Measurements from ENCODE around the gene STK11IP.

Gene STK11IP

GRCh38 chr2:219642069-219642454, 44.4 kb downstream of the STK11IP start:
- TF ChIP-seq POLR2AphosphoS5 (IDR thresholded peaks at IDR 0.05; ENCODE audit: low read depth, low read length) (no peak), REST (IDR thresholded peaks at IDR 0.05; ENCODE audit: insufficient read depth in 1 of 2, low read depth in 2 of 2, low read length in 2 of 2) (no peak), FOXP2 (optimal IDR thresholded peaks at IDR 0.05; ENCODE audit: borderline replicate concordance, extremely low read depth, extremely low read length, insufficient read depth) (no peak), SIN3A (IDR thresholded peaks at IDR 0.05; ENCODE audit: borderline replicate concordance, insufficient read depth, low read length) (no peak), TAF1 (IDR thresholded peaks at IDR 0.05; ENCODE audit: borderline replicate concordance, insufficient read depth, low read length) (no peak)

GRCh38 chr2:219642465-219643083, 44.9 kb downstream of the STK11IP start:
- no peak for TF ChIP-seq TAF1 (IDR thresholded peaks at IDR 0.05; ENCODE audit: borderline replicate concordance, insufficient read depth, low read length)
- peak; percentile 89 for TF ChIP-seq FOXP2 (optimal IDR thresholded peaks at IDR 0.05; ENCODE audit: borderline replicate concordance, extremely low read depth, extremely low read length, insufficient read depth)
- TF ChIP-seq SIN3A (IDR thresholded peaks at IDR 0.05; ENCODE audit: borderline replicate concordance, insufficient read depth, low read length), result no peak
- peak in 1 of 2 experiments; percentile 35; a peak in 1 of 4 replicates for TF ChIP-seq REST (IDR thresholded peaks at IDR 0.05; ENCODE audit: insufficient read depth in 1 of 2, low read depth in 2 of 2, low read length in 2 of 2)

GRCh38 chr2:219643084-219643473, 45.4 kb downstream of the STK11IP start:
- no peak for TF ChIP-seq REST (IDR thresholded peaks at IDR 0.05; ENCODE audit: insufficient read depth in 1 of 2, low read depth in 2 of 2, low read length in 2 of 2)
- TF ChIP-seq TAF1 (IDR thresholded peaks at IDR 0.05; ENCODE audit: borderline replicate concordance, insufficient read depth, low read length), result no peak
- no peak for TF ChIP-seq SIN3A (IDR thresholded peaks at IDR 0.05; ENCODE audit: borderline replicate concordance, insufficient read depth, low read length)
- no peak for TF ChIP-seq POLR2AphosphoS5 (IDR thresholded peaks at IDR 0.05; ENCODE audit: low read depth, low read length)
- TF ChIP-seq FOXP2 (optimal IDR thresholded peaks at IDR 0.05; ENCODE audit: borderline replicate concordance, extremely low read depth, extremely low read length, insufficient read depth), result no peak

- TF ChIP-seq REST (IDR thresholded peaks at IDR 0.05; ENCODE audit: insufficient read depth in 1 of 2, low read depth in 2 of 2, low read length in 2 of 2) (no peak), TAF1 (IDR thresholded peaks at IDR 0.05; ENCODE audit: borderline replicate concordance, insufficient read depth, low read length) (no peak), SIN3A (IDR thresholded peaks at IDR 0.05; ENCODE audit: borderline replicate concordance, insufficient read depth, low read length) (no peak), FOXP2 (optimal IDR thresholded peaks at IDR 0.05; ENCODE audit: borderline replicate concordance, extremely low read depth, extremely low read length, insufficient read depth) (no peak)
Measured at GRCh38 chr2:219643788-219644398, 46.2 kb downstream of the STK11IP start.

Data from PFSK-1 (cell line).